Suppressor macrophage treated with lipopolysaccharide for 1 hour (primary cell): ENCODE data around the gene DDX41.

Experiments used
- DNase-seq, 3 donors: peaks; one replicate each; pipeline ENCODE4 v3.0.0-alpha.2; 2020 to 2022

Gene DDX41

DNA sequence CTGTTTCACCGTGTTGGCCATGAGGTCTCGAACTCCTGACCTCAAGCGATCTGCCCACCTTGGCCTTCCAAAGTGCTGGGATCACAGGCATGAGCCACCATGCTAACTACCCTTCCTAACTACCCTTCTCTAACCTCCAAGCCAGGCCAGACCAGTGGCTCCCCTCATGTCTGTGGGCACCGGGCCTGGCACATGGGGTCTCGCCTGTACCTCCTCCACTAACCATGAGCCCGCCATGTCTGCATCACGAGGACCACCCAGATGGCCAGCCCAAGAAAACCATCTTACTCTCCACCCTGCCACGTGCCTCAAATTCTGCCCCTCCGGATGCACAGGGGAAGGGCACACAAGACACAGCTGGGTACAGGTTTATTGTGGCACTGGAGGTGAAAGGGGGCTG, 33.7 kb downstream of the DDX41 start:
- no peak for DNase-seq

DNA sequence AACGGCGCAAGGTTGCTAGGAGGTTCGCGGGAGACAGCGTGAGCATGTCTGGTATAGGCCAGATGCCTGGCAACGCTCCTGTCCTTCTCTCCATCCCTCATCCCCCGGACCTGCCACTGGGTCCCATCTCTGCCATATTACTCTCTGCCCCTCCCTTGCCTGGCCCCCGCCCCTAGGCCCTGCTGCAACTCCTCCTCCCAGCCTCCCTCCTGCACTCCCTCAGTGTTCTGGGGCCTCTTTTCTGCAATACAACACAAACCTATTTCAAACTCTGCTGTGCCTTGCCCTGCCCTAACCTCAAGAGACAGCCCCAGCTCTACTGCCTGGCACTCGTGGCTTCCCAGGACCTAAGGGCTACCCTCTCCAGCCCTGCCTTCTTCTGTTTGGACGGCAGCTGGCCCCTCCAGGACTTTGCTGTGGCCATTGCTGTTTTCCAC, 34.4 kb downstream of the DDX41 start:
- no peak for DNase-seq

DNA sequence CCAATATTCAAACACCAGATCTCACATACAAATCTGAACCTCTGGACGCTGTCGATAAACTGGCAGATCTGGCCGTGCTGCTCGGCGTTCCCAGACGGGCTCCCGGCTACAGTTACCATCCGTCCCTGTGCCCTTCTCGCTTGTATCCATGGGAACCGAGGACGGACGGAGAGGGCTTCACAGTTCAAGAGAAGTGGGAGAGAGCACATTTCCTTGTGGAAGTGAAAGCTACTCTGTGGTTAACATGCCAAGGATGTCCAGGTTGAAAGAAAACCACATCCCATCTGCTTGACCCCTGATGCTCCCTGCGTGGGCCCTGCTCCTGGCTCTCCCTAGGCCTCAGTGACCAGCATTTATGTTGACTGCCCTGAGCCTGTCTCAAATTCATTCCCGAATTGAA, 37.0 kb downstream of the DDX41 start:
- peak in 2 of 3 donors; percentile 34 to 57 for DNase-seq

DNA sequence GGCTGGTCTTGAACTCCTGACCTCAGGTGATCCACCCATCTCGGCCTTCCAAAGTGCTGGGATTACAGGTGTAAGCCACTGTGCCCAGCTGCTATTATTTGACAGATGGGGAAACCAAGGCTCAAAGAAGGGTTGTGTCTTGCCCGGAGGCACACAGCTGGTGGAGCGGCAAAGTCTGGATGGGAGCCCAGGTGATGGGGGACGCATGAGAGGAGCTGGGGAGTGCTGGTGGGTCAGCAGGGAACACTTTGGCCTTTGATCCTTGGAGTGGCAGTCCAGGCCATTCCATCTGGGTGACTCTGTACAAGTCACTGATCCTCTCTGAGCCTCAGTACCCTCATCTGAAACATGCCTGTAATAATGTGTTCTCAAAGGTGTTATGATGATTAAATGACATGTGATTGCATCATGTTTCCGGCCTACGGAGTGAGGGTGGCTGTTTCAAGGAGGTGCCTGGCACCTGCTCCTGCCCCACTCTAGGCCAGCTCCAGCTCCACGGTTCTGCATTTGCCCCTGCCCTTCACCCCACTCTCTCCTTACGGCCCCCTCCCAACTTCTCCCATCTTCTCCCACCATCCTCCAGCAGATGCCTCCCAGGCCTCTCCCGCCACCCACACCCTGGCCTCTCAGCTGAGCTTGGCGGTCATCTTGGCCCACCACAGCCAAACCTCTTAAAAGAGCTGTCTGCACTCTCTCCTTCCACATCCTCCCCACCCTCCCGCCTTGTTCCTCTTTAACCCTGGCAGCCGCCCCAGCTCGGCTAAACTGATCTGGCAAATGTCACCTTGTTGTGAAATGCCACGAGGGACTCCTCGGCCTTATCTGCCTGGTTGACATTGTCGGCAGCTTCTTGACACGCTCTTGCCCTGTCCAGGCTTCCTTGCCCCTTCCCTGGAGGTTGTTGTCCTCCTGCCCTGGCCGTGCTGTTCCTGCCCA, 37.8 kb downstream of the DDX41 start:
- DNase-seq = peak; percentile 78 to 82 (median 78)

DNA sequence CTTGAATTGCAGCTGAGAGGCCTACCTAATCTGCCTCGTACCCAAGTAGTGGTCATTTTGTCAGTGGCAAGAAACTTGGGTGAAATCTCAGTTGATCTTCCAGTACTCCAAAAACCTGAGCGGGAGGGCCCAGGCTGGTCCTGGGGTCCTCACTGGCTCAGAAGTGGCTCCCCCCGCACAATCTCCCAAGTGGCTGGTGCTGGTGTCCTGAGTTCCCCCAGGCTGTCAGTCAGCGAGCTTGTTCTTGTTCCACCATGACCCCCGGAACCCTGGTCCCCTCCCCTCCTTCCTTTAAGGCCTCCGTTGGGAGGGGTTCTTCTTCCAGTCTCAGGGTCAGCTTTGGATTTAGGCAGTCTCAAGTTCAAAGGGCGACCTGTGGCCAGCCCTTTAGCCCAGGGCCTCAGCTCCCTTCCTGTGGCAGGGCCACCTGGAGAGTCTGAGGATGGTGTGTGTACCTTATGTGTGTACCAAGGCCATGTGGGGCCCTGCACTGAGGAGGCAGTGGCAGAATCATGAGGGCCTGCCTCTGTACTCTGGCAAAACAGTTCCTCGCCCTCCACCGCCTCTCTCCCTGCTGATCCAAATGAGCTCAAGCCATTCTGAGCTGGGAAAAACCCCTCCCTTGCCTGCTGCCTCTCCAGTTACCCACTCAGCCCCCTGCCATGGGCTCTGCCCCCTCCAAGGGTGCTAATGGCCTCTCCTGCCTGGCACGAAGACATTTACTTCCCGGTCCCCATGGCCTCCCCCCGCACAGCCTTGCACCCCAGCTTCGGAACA, 38.9 kb downstream of the DDX41 start:
- peak in 1 of 3 donors; percentile 34 for DNase-seq

DNA sequence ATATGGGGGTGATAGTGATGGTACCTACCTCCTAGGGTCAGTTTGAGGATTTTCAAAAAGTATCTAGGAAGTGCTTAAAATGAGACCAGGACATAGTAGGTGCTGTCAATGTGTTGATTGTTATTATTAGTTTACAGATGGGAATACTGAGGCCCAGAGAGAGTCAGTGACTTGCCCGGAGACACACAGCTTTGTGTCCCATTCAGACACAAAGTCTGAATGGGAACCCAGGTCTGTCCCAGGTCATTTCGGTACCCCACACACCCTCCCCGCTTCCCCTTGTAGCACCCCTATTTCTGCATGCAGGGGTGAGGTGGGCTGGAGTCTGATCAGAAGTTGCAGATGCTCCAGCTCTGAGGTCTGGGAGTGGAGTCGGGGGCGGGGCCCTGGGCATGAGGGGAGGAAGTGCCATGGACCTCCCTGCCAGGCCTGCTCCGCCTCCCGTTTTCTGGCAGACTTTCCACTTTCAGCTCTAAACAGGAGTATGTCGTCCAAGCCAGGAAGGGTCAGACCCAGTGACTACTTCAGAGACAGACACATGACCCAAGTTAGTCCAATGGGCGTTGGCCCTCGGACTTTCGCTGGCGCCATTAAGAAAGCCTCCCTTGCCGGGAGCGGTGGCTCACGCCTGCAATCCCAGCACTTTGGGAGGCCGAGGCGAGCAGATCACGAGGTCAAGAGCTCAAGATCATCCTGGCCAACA, 40.1 kb downstream of the DDX41 start:
- DNase-seq = peak in 1 of 3 donors; percentile 33

DNA sequence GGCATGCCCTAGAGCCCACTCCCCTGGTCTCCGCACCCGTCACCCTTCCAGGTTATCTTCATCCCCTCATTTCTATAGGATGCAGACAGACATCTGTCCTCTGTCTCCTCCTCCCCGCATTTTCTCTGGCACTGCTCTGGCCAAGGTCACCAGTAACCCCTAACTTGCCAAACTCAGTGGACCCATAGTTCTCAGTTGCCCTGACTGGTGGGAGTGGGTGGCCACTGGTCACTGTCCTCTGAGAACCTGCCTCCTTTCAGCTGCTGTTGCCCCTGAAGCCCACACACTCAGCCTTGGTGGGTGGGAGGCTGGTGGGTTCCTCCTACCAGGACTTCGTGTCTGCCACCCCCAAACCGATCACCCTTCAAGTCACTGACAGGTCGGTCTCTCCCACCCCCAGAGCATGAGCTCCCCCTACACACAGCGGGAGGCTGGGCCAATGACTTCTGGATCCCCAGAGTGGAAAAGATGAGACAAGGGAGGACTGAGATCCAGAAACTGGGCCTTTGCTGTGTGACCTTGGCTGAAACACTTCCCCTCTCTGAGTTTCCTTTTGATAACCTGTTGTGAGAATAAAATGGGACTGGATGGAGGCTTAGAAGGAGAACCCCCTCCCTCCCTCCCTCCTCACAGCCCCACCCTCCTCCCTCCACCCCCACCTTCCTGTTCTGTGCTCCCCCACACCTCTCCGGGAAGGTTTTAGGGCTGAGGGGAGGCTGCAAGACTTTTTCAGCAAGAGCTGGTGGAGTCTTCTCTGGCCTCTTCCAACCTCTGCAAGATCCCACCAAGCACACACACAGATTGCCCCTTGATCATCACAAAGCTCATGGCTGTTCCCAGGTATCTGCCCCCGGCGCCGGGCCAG, 41.0 kb downstream of the DDX41 start:
- no peak for DNase-seq

DNA sequence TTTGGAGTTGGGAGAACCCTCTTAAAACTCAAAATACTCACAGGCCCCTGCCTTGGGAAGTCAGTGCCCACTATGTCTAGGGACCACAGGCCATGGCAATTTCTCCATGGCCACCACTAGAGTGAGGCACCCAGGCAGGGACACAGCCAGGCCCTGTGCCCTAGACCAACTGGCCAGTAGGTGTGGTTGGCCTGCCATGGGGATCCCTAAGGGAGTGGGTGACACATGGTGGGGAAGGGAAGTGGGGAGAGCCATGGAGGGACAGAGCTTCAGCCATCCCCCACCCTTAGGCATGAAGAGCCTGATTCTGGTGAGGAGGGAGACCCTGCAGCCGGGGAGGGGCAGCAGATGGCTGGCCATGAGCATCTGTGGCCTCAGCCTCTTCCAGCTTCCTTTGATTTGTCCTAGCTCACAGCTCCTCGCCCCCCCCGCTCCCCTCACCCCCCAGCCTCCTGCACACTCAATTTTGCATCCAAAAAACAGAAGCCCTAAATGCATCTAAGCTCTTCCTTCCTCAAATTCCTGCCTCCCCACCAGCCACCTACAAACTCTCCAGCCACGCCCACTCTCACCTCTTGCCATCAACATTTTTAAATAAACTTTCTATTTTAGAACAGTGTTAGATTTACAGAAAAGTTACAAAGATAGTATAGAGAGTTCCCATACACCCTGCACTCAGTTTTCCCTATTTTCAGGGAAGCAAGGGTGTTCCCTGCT, 41.8 kb downstream of the DDX41 start:
- DNase-seq = peak in 1 of 3 donors; percentile 31

DNA sequence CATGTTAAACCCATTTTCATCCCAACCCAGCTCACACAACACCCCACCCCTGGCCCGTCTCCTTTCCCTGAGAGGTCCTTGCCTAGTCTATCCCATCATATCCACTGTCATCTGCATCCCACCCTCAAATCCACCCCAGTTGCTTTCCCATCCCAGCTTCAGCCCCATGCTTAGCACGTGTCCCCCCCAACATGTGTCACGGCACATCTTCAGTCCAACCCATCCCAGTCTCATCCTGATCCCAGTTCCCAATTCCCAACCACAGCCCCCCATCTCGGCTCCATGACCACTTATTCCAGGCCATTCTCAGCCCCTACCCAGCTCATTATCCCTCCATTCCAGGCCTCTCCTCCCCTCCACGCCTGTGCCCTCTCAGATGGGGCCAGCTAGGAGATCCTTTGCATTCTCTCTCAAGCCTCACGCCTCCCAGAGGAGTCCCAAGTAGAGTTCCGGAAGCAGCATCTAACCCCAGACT, 42.7 kb downstream of the DDX41 start:
- no peak for DNase-seq

DNA sequence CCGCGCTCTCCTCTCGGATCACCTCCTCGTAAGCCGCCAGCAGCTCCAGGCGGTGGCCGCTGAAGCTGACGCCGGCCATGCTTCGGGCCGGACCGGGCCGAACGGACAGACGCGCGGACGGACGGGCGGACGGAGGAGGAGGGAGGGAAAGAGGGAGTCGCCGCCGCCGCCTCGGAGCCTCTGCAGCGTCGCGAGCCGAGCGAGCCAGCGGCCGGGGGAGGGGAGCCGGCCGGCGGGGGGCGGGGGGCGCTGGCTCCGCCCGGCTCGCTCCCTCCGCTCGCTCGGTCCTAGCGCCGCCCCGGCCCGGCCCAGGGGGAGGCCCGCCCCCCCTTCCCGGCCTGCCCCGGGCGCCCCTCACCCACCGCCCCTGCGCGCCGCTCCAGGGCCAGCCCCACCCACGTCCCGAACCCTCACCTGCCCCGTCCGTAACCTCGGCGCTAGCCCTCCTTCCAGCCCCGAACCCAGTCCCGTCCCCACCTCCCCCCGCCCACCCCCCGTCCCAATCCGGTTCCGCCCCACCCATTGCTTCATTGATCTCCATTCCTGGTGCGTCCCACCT, 43.2 kb downstream of the DDX41 start, which contains the start of gene DBN1:
DBN1 (minus strand) TSS at position 192 of the 559 bp plus-strand sequence; CDS start at position 79, 113 bp downstream.
- peak in 1 of 3 donors; percentile 59 for DNase-seq

DNA sequence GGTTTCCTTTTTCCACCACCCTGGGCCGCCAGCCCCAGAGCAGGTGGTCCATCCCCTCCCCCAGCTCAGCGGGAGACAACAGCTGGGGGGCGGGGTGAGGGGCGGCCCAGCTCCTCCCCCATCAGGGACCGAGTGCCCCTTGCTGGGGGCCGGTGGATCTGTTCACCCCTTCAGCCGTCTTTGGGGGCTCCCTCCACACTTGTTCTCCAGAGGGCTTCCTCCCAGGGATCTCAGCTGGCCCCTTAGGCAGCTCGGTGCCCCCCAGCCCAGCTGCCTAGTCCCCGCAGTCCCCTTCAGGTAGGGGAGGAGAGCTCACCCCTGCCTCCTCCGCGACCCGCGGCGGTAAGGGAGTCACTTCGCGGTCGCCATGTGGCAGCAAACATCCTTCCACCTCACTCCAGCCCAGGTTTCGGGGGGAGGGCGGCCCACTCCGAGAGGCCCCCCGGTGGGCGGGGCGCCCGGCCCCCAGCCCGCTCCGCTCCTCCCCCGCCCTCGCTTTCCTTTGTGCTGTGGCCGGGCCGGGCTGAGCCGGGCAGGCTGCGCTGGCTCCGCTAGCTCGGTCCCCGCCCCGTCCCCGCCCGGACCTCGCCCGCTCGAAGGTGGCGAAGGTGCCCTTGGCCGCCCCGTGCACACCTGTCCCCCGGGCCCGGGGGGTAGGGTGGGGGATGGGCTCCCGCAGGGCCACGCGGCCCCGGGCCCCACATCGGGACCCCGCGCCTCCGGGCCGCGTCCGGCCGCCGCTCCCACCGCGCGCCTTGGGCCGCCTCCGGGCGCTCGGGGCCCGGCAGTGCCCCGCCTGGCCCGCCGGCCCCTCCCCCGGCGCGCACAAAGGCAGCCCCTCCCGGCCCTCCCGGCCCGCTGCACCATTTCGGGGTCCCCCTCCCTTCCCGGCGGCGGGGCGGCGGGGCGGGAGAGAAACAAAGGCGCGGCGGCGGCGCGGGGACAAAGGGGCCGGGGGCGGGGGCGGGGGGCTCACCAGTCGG, 44.0 kb downstream of the DDX41 start:
- peak in 1 of 3 donors; percentile 31 for DNase-seq

DNA sequence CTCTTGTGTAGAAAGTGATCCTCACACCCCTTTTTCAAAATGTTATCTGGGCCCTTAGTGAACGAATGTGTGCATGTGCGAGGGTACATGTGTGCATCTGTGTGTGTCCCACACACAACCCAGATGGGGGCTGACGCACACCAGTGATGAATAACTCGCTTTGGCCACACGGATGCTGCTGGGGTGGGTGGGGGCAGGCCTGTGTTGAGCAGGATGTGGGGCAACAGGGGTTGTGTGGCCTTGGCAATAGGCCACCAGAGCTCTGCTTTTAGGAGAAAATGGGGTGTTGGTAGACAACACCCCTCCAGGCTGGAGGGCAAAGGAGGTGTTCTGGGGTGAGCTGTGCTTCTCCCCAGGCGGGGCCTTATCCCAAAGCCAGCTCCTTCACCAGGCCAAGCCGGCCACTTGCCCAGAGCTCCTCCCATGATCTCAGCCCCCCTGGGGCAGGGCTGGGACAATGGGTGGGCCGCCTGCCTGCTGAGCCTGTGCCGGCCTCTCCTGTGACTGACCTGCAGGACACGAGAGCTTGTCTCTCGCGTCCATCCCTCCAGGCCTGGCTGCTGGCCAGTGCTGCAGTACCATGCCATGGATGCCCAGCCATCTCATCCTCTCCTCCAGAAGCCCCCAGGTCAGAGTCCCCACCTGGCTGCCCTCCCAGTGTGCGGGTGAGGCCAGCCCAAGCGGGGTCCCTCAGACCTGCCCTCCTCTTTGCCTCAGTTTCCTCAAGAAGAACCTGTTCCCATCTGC, 45.0 kb downstream of the DDX41 start:
- DNase-seq = peak; percentile 50 to 51 (median 51)

DNA sequence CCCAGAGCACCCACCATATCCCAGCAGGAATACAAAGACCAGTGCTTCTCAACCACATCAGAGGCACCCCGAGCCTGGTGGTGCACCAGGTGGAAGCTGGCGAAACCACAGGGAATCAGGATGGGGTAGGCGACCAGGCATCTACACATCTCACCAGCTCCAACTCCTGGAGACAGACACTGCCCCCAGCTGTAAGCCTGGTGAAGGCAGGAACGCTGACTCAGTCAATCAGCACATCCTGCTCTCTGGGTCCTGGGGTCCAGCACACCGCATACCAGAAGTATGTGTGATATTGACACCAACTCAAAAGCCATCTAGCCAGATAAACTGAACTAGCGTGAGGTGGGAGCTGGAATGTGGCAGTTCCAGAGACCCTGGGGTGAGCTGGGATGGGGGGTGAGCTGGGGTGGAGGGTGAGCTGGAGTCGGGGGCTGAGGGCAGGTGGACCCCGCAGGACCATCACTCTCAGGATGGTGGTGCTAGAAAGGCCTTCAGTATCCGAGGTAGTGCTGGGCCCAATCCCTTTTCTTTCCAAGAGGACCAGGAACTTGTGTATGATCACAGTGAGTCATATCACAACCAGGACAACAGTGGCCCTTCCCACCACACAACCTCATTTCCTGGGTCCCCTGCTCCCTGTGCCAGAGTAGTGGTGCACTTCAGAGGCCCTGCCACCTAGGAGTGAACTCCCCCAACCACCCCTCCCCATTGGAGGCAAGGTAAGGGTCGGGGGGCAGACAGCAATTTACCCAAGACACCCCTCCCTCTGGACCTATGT, 45.8 kb downstream of the DDX41 start:
- DNase-seq = no peak

DNA sequence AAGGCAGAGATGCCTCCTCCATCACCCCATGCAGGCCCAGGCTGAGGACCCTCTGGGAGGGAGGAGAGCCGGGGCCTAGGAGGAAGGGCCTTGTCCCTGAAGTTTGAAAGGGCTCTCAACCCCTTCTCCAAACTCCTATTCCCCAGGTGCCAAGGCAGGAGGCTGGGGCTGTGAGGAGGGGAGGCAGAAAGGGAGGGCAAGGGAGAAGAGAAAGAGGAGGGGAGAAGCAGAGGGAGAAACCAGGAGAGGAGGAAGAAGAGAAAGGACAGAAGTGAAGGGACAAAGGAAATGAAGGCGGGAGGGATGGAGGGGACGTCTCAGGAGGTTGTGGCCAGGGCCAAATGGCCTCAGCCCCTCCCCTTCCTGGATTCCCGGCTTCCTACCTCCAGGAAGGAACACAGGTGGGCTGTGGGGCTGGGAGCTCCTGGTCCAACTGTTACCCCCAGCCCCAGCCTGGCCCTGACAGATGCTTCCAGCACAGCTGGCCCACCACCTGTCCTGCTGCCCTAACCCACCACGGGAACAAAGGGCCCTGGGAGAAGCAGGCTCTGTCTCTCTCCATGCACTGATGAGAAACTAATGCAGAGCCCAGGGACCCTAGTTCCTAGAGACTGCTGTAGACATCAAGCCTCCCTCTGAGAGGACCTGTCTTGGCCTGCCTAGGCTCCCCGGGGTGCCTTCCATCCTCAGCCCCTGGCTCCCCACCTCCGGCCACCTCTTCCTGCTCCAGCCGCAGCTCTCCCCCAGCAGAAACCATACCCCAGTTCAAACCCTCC, 46.8 kb downstream of the DDX41 start:
- DNase-seq = no peak

DNA sequence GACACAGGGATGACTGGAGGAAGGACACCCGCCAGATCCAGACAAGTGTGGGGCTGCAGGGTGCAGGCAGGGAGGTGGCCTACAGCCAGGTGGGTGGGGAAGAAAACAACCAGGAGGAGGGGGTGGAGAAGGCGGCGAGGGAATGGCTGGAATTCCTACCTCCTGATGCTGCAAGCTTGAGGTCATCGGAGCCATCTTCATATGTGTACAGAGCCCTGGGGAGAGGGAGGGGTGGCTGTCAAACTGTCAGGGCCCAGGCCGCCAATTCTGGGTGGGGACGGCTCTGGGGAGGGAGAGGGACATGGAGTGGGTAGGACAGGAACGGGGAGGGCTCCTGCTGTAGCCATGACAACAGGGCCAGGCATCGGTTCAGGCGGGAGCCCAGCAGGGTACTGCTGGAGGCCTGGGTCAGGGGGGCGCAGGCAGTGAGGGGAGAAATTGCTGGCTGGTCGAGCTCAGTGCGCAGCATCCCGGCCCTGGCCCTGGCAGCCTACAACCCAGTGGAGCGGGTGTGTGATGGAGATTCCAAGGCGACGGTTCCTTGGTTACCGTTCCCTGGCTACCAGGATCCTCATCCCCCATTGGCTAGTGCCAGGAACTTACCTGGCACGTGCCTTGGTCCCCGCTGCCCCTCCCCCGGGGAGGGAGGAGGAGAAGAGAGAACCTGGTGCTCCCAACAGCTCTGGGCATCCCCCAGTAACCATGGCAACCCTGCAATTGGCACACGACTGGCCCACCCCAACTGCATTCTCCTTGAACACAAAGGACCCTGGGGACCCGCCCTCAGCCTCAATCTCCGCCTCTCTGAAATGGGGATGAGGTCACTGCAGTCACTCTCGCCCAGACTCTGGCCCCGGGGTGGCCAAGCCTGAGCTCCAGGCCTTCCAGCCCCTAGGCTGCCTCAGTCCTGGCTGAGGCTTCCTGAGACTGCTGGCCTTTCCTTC, 47.8 kb downstream of the DDX41 start:
- no peak for DNase-seq

DNA sequence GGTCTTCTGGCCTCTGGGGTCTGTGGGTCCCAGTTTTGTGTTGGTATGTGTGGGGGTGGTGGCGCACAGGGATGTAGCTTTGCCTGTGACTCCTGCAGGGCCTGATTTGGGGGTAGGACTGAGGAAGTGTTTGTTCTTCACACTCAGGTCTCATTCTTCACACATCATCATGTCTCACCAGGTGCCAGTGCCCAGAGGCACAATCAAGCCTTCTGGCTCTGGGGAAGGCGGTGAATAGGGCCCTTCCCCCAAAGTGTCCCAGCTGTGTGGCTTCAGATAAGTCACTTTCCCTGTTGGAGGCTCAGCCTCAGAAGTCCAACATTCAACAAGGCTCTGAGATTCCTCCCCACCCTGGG, 48.5 kb downstream of the DDX41 start:
- no peak for DNase-seq
